Mesendoderm (in vitro differentiated cells): ENCODE data around the gene MARS1.
A peak's percentile ranks its signal among the peaks of the same experiment; 100 is the strongest.
"Not testable (repeated sequence)": the region's sequence is repeated elsewhere in the genome, so short reads cannot be mapped to it uniquely, and the experiment has no call there.

ENCODE experiments used
- DNase-seq: peaks from one replicate; pipeline ENCODE4 v3.0.0; 2013
- H2AK5ac ChIP-seq: 2 replicates; pipeline ENCODE4 v1.6.1; 2013; ENCODE audit warnings: low read length, inconsistent platforms
- H2BK120ac ChIP-seq: 2 replicates; pipeline ENCODE4 v1.6.1; 2013; ENCODE audit warnings: low read depth, mild to moderate bottlenecking, low read length, moderate library complexity, mixed read lengths
- H2BK15ac ChIP-seq: replicated peaks from 2 replicates; pipeline ENCODE4 v1.6.1; 2013; ENCODE audit warnings: low read depth, mild to moderate bottlenecking, moderate library complexity
- H2BK5ac ChIP-seq: 2 replicates; pipeline ENCODE4 v1.6.1; 2013; ENCODE audit warnings: low read length, inconsistent platforms
- H3K18ac ChIP-seq: 2 replicates; pipeline ENCODE4 v1.6.1; 2013; ENCODE audit warnings: mild to moderate bottlenecking, low read length, mixed read lengths
- H3K23ac ChIP-seq: one replicate; pipeline ENCODE4 v1.6.1; 2013; ENCODE audit warnings: low read length
- H3K27ac ChIP-seq: 2 replicates; pipeline ENCODE4 v1.5.1; 2013; ENCODE audit warnings: low read depth, mild to moderate bottlenecking, inconsistent platforms, low read length, moderate library complexity
- H3K27me3 ChIP-seq: 2 replicates; pipeline ENCODE4 v1.6.1; 2013; ENCODE audit warnings: low read length, control low read depth, mild to moderate bottlenecking, inconsistent platforms; ENCODE audit not compliant: insufficient read depth, poor library complexity
- H3K36me3 ChIP-seq: 2 replicates; pipeline ENCODE4 v1.6.1; 2013; ENCODE audit warnings: low read length, inconsistent platforms; ENCODE audit not compliant: control insufficient read depth, insufficient read depth
- H3K4ac ChIP-seq: one replicate; pipeline ENCODE4 v1.6.1; 2013; ENCODE audit warnings: low read depth, mild to moderate bottlenecking, low read length, moderate library complexity
- H3K4me1 ChIP-seq: 2 replicates; pipeline ENCODE4 v1.6.1; 2013; ENCODE audit warnings: low read depth, low read length, inconsistent platforms; ENCODE audit not compliant: control insufficient read depth
- H3K4me2 ChIP-seq: 2 replicates; pipeline ENCODE4 v1.6.1; 2013; ENCODE audit warnings: low read length
- H3K4me3 ChIP-seq: 2 replicates; pipeline ENCODE4 v1.5.1; 2013; ENCODE audit warnings: mild to moderate bottlenecking, low read length
- H3K56ac ChIP-seq: one replicate; pipeline ENCODE4 v1.6.1; 2013; ENCODE audit warnings: low read length
- H3K79me1 ChIP-seq: 2 replicates; pipeline ENCODE4 v1.6.1; 2013; ENCODE audit warnings: low read length, inconsistent platforms
- H3K79me2 ChIP-seq: 2 replicates; pipeline ENCODE4 v1.6.1; 2013; ENCODE audit warnings: mild to moderate bottlenecking, low read length; ENCODE audit not compliant: control insufficient read depth, insufficient read depth
- H3K9ac ChIP-seq: 2 replicates; pipeline ENCODE4 v1.6.1; 2013; ENCODE audit warnings: low read length, inconsistent platforms
- H4K5ac ChIP-seq: one replicate; pipeline ENCODE4 v1.6.1; 2013; ENCODE audit warnings: low read length
- H4K8ac ChIP-seq: one replicate; pipeline ENCODE4 v1.6.1; 2013; ENCODE audit warnings: low read depth, mild to moderate bottlenecking, control low read depth, low read length, moderate library complexity
- WGBS: extraction: QIAGEN DNeasy Blood & Tissue Kit; methylation state at CpG from one replicate; pipeline ENCODE4 v1.1.7; 2013; ENCODE audit warnings: low lambda C conversion rate, missing lambda C conversion rate; ENCODE audit not compliant: insufficient coverage; ENCODE audit errors: extremely low coverage; 5-methylcytosine and 5-hydroxymethylcytosine counted together
- small RNA-seq: library from polyadenylated mRNA; stranded (forward); fragments of <200 nt; extraction: miRNeasy Mini kit (QIAGEN cat#:217004); gene quantifications from one replicate; pipeline ENCODE3, GENCODE V24; 2013; ENCODE audit not compliant: insufficient read depth

Gene MARS1

DNA sequence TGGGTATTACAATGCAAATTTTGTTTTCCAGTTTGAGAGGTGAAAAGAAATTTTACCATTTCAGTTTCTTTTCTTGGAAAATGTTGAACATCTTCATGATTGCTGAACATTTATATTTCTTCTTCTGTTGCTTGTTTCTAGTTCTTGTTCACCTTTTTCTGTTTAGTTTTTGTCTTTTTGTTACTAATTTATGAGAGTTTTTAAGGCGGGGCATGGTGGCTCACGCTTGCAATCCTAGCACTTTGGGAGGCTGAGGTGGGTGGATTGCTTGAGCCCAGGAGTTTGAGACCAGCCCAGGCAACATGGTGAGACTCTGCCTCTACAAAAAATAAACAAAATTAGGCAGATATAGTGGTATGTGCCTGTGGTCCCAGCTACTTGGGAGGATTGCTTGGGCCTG is 72.6 kb downstream of the MARS1 start:
- Histone ChIP-seq H3K4me3 (no peak overlapping the region), H3K9ac (no peak overlapping the region), H3K27me3 (no peaks in the 10 kb centered on the region), H2BK120ac (no peak overlapping the region), H3K4ac (no peak overlapping the region), H3K79me2 (no peaks in the 10 kb centered on the region), H3K4me1 (no peaks in the 10 kb centered on the region), H3K27ac (no peak overlapping the region), H3K79me1 (no peaks in the 10 kb centered on the region), H2BK5ac (no peak overlapping the region), H3K56ac (no peak overlapping the region), H3K4me2 (no peak overlapping the region), H3K36me3 (no peaks in the 10 kb centered on the region), H4K5ac (no peak overlapping the region), H2BK15ac (no peak overlapping the region), H2AK5ac (no peak overlapping the region), H4K8ac (no peak overlapping the region), H3K18ac (no peak overlapping the region), H3K23ac (no peak overlapping the region)
- DNase-seq, result no peak
- no CpG with 5 or more reads among the region's 2 CpGs for WGBS

DNA sequence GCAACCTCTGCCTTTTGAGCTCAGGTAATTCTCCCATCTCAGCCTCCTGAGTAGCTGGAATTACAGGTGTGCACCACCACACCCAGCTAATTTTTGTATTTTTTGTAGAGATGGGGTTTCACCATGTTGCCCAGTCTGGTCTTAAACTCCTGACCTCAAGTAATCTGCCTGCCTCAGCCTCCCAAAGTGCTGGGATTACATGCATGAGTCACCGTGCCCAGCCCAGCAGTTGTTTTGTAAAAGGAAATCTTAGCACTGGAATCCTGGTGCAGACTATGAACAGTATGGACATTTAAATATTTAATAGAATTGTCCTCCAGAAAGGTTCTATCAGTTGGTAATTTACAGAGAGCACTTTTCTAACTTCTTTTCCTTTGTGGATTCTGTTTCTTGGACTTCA is 73.2 kb downstream of the MARS1 start:
- H2BK15ac ChIP-seq, H3K4ac ChIP-seq, H3K4me3 ChIP-seq, H3K79me1 ChIP-seq, DNase-seq, H3K4me1 ChIP-seq, H3K27me3 ChIP-seq, H3K9ac ChIP-seq, H3K4me2 ChIP-seq, H2BK5ac ChIP-seq, H4K8ac ChIP-seq, H3K18ac ChIP-seq, H2AK5ac ChIP-seq, H3K23ac ChIP-seq, H3K56ac ChIP-seq, H3K36me3 ChIP-seq, H3K27ac ChIP-seq, H3K79me2 ChIP-seq, H4K5ac ChIP-seq, H2BK120ac ChIP-seq: not testable (repeated sequence)
- WGBS, result no CpG with 5 or more reads among the region's 1 CpG

GRCh38 chr12:57563358-57563757 is 75.5 kb downstream of the MARS1 start:
- H3K18ac ChIP-seq, result no peak overlapping the region
- no peak for DNase-seq
- no peaks in the 10 kb centered on the region for H3K4me1 ChIP-seq
- no peak overlapping the region for H3K27ac ChIP-seq
- no peak overlapping the region for H3K9ac ChIP-seq
- no peaks in the 10 kb centered on the region for H3K36me3 ChIP-seq
- H4K8ac ChIP-seq, result no peak overlapping the region
- H3K79me1 ChIP-seq, result no peaks in the 10 kb centered on the region
- no peak overlapping the region for H2BK120ac ChIP-seq
- no peak overlapping the region for H2BK5ac ChIP-seq
- no peak overlapping the region for H4K5ac ChIP-seq
- no peak overlapping the region for H2BK15ac ChIP-seq
- H3K56ac ChIP-seq, result no peak overlapping the region
- H3K4me3 ChIP-seq, result no peak overlapping the region
- H3K27me3 ChIP-seq, result no peaks in the 10 kb centered on the region
- no peak overlapping the region for H3K4me2 ChIP-seq
- no peak overlapping the region for H2AK5ac ChIP-seq
- H3K79me2 ChIP-seq, result no peaks in the 10 kb centered on the region
- H3K4ac ChIP-seq, result no peak overlapping the region
- H3K23ac ChIP-seq, result no peak overlapping the region
- WGBS, result no CpG with 5 or more reads among the region's 4 CpGs

GRCh38 chr12:57564178-57564740 is 76.4 kb downstream of the MARS1 start:
- H3K36me3 ChIP-seq, result no peaks in the 10 kb centered on the region
- H3K27me3 ChIP-seq, result no peaks in the 10 kb centered on the region
- DNase-seq, result no peak
- no peak overlapping the region for H3K4me3 ChIP-seq
- no peak overlapping the region for H4K5ac ChIP-seq
- H2BK120ac ChIP-seq, result no peak overlapping the region
- peak overlapping the region; percentile 6 for H3K23ac ChIP-seq
- no peak overlapping the region for H3K9ac ChIP-seq
- H2AK5ac ChIP-seq, result no peak overlapping the region
- no peak overlapping the region for H2BK15ac ChIP-seq
- H3K56ac ChIP-seq, result no peak overlapping the region
- no peak overlapping the region for H3K4ac ChIP-seq
- no peak overlapping the region for H3K4me2 ChIP-seq
- H3K4me1 ChIP-seq, result no peaks in the 10 kb centered on the region
- H3K79me2 ChIP-seq, result no peaks in the 10 kb centered on the region
- no CpG with 5 or more reads among the region's 7 CpGs for WGBS
- no peak overlapping the region for H3K18ac ChIP-seq
- H3K79me1 ChIP-seq, result no peaks in the 10 kb centered on the region
- no peak overlapping the region for H2BK5ac ChIP-seq
- no peak overlapping the region for H4K8ac ChIP-seq
- no peak overlapping the region for H3K27ac ChIP-seq

Small RNA genes lying within 50 kb of the gene (small RNA-seq; reads per million reads assigned to genes)
- 0.54 reads per million for gene MIR616
